HepG2 (cell line): ENCODE results near the gene RFC2. TPM values are rescaled to one million over a fixed set of nuclear protein-coding genes. Genes with fewer than 3 reads are reported as not detected.

Experiments used
- ATAC-seq: fragments of 200-7000 bp; cut with Tn5 transposase; 3 replicates; pipeline ENCODE4 v1.9.1; 2020; ENCODE audit warnings: mild to moderate bottlenecking, moderate library complexity
- BruUV-seq: library from RNA; stranded (reverse); fragments of 400-500 nt; replicated peaks from 2 replicates; lab custom pipeline; 2021; lab: Mats Ljungman, UMichigan
- CTCF ChIA-PET: fragments of 300-600 bp; formaldehyde crosslinking; extraction: SDS; loops from one replicate; lab custom pipeline; 2021; ENCODE audit warnings: low total read pairs, inconsistent platforms, low intra/inter-chr PET ratio; lab: Yijun Ruan, JAX
- POLR2A ChIA-PET: fragments of 350-600 bp; sonication (Branson Sonifier 250); formaldehyde crosslinking; loops from one replicate; lab custom pipeline; 2020; ENCODE audit warnings: antibody characterized with exemption, inconsistent platforms; lab: Yijun Ruan, JAX
- DNase-seq: peaks from one replicate; pipeline ENCODE4 v3.0.0-alpha.2; 2015; ENCODE audit warnings: low spot score
- FAIRE-seq: peaks from 3 replicates; lab custom pipeline; 2011; peaks lifted over from hg19 to GRCh38; lab: Jason Lieb, UNC
- H2AFZ ChIP-seq: one replicate; pipeline ENCODE4 v1.6.1; 2011; ENCODE audit warnings: low read length, inconsistent platforms
- H3K27ac ChIP-seq: fragments of 300-600 bp; 3 replicates; pipeline ENCODE4 v1.8.0; 2011; ENCODE audit warnings: mixed run types, mild to moderate bottlenecking, mixed read lengths, low read length, inconsistent platforms; ENCODE audit not compliant: insufficient read depth; ENCODE audit errors: extremely low read length
- H3K27me3 ChIP-seq, 2 experiments: fragments of 200-600 bp in 1 of 2; 2 replicates in 1 of 2; 3 replicates in 1 of 2; pipeline versions ENCODE4 v1.6.0 to v1.8.0; 2011; ENCODE audit warnings: low read length in 2 of 2, mild to moderate bottlenecking in 2 of 2, moderate library complexity in 2 of 2, inconsistent platforms in 1 of 2; ENCODE audit not compliant: insufficient read depth in 2 of 2, control insufficient read depth in 1 of 2
- H3K36me3 ChIP-seq, 2 experiments: fragments of 200-600 bp in 1 of 2; replicated peaks in 1 of 2; 2 replicates in 1 of 2; 3 replicates in 1 of 2; pipeline versions ENCODE4 v1.5.1 to v1.8.0; 2011; ENCODE audit warnings: low read length in 2 of 2, inconsistent platforms in 1 of 2; ENCODE audit not compliant: insufficient read depth in 2 of 2, control insufficient read depth in 1 of 2
- H3K4me1 ChIP-seq: 2 replicates; pipeline ENCODE4 v1.5.1; 2012; ENCODE audit warnings: low read length, inconsistent platforms; ENCODE audit not compliant: insufficient read depth
- H3K4me2 ChIP-seq: 2 replicates; pipeline ENCODE4 v1.6.0; 2011; ENCODE audit warnings: low read depth, low read length, inconsistent platforms
- H3K4me3 ChIP-seq, 3 experiments: fragments of 200-600 bp in 1 of 3; sonication (generic), shearing (Covaris generic) in 1 of 3; replicated peaks in 1 of 3; 2 replicates each; pipeline ENCODE4 v1.5.1; 2011 to 2016; ENCODE audit warnings: low read length in 3 of 3, inconsistent platforms in 2 of 3, low read depth in 2 of 3, mild to moderate bottlenecking in 2 of 3, control low read depth in 1 of 3, mixed read lengths in 1 of 3; ENCODE audit not compliant: insufficient read depth in 1 of 3
- H3K79me2 ChIP-seq: one replicate; pipeline ENCODE4 v1.6.1; 2011; ENCODE audit warnings: low read length, inconsistent platforms; ENCODE audit not compliant: insufficient read depth
- H3K9ac ChIP-seq: 2 replicates; pipeline ENCODE4 v1.6.0; 2011; ENCODE audit warnings: mild to moderate bottlenecking, low read depth, low read length, inconsistent platforms; ENCODE audit not compliant: insufficient read depth
- H3K9me3 ChIP-seq: 2 replicates; pipeline ENCODE4 v1.5.1; 2012; ENCODE audit warnings: mild to moderate bottlenecking, low read length
- H4K20me1 ChIP-seq: 2 replicates; pipeline ENCODE4 v1.6.0; 2011; ENCODE audit warnings: inconsistent platforms, mild to moderate bottlenecking, low read length, moderate library complexity; ENCODE audit not compliant: insufficient read depth
- CEBPB ChIP-seq: IDR thresholded peaks from 2 replicates; pipeline ENCODE4 v1.6.1; 2011; ENCODE audit warnings: low read depth, low read length, improper control_type of control experiment, borderline replicate concordance
- CEBPG ChIP-seq: IDR thresholded peaks from 2 replicates; pipeline ENCODE4 v1.6.1; 2016
- KDM6A ChIP-seq: IDR thresholded peaks from 2 replicates; pipeline ENCODE4 v1.6.1; 2016; ENCODE audit warnings: low read depth
- MTF2 ChIP-seq: sonication (generic); formaldehyde crosslinking; IDR thresholded peaks from 2 replicates; pipeline ENCODE4 v1.5.0; 2020; ENCODE audit warnings: missing genetic modification reagents, borderline replicate concordance
- RBM22 ChIP-seq: fragments of 200-400 bp; formaldehyde crosslinking; optimal IDR thresholded peaks from 2 replicates; pipeline ENCODE3; 2017; ENCODE audit warnings: mild to moderate bottlenecking, low read length, moderate library complexity
- ZNF121 ChIP-seq: sonication (generic); formaldehyde crosslinking; IDR thresholded peaks from 2 replicates; pipeline ENCODE4 v1.5.0; 2020; ENCODE audit warnings: mild to moderate bottlenecking, missing genetic modification reagents
- ZNF205 ChIP-seq: IDR thresholded peaks from 2 replicates; pipeline ENCODE4 v1.6.1; 2018; ENCODE audit warnings: missing biosample characterization, missing genetic modification reagents
- ZNF225 ChIP-seq: sonication (generic); formaldehyde crosslinking; IDR thresholded peaks from 2 replicates; pipeline ENCODE4 v1.4.0; 2020; ENCODE audit warnings: mild to moderate bottlenecking, missing genetic modification reagents
- ZNF407 ChIP-seq: sonication (generic); formaldehyde crosslinking; IDR thresholded peaks from one replicate; pipeline ENCODE4 v1.5.1; 2020; ENCODE audit warnings: mild to moderate bottlenecking, missing genetic modification reagents; ENCODE audit errors: not compliant biosample characterization
- ZNF549 ChIP-seq: sonication (generic); formaldehyde crosslinking; IDR thresholded peaks from 2 replicates; pipeline ENCODE4 v1.5.0; 2020; ENCODE audit warnings: missing genetic modification reagents
- ZNF772 ChIP-seq: sonication (generic); formaldehyde crosslinking; IDR thresholded peaks from 2 replicates; pipeline ENCODE4 v1.5.0; 2020; ENCODE audit warnings: mild to moderate bottlenecking, missing genetic modification reagents
- ZNF780A ChIP-seq: sonication (generic); formaldehyde crosslinking; IDR thresholded peaks from 2 replicates; pipeline ENCODE4 v1.8.0; 2022; ENCODE audit warnings: mild to moderate bottlenecking, missing genetic modification reagents, moderate library complexity
- ZNF782 ChIP-seq: sonication (generic); formaldehyde crosslinking; IDR thresholded peaks from 2 replicates; pipeline ENCODE4 v1.4.0; 2020; ENCODE audit warnings: missing genetic modification reagents, mild to moderate bottlenecking, borderline replicate concordance
- WGBS: methylation state at CpG from one replicate; pipeline ENCODE4 v1.1.6; 2017; ENCODE audit warnings: low lambda C conversion rate; 5-methylcytosine and 5-hydroxymethylcytosine counted together
- in situ Hi-C: cut with HindIII; loops from 2 replicates; pipeline ENCODE4 v1.10.0; 2017; ENCODE audit warnings: low pct_unique_long_range_greater_than_20kb; ENCODE audit not compliant: extremely low pct_ligation_motif_present
- intact Hi-C: fragments of 100-400 bp; cut with micrococcal nuclease; formaldehyde crosslinking; loops from one replicate; pipeline ENCODE4 v1.10.0; 2022; ENCODE audit not compliant: unreplicated experiment
- polyA plus RNA-seq, 8 experiments: library from polyadenylated mRNA; depleted of rRNA in 3 of 8; stranded (reverse) in 7 of 8; unstranded in 1 of 8; fragments of >200 nt; fragmentation: Illumina TruSeq in 4 of 8; extraction: Trizol in 4 of 8; gene quantifications; 2 replicates each; pipeline versions ENCODE4 v1.2.1 to v1.2.3, GENCODE V29; 2011 to 2016; ENCODE audit warnings: low read depth in 4 of 8, missing spikeins in 1 of 8, mixed read lengths in 1 of 8; ENCODE audit not compliant: insufficient read depth in 1 of 8
- total RNA-seq, 5 experiments: library from RNA; depleted of rRNA; stranded (reverse); fragments of >200 nt; fragmentation: Illumina TruSeq; extraction: Trizol; gene quantifications; 2 replicates each; pipeline ENCODE4 v1.2.3, GENCODE V29; 2016; ENCODE audit warnings: low read depth in 1 of 5

The RFC2 gene
- total and polyA plus RNA-seq, 2 of the 13 experiments (the other 11 are each of a cell fraction or from before 2014, with no cell fraction given), result 14.6 to 43.5 TPM

- no peak for TF ChIP-seq ZNF407
- no peak for TF ChIP-seq ZNF549 (CRISPR knock-in tag)
Observed at GRCh38 chr7:74183142-74183541, 71.1 kb downstream of the RFC2 start (continued).

GRCh38 chr7:74182453-74183090 lies 71.6 kb downstream of the RFC2 start:
- Histone ChIP-seq H3K36me3 (peaks cover 11 to 48% of the 10 kb centered on the region in 2 experiments), H3K4me3 (no peak overlapping the region), H3K9me3 (no peaks in the 10 kb centered on the region), H2AFZ (no peak overlapping the region), H3K27me3 (no peaks in the 10 kb centered on the region), H4K20me1 (peaks cover 100% of the 10 kb centered on the region), H3K4me2 (no peak overlapping the region), H3K79me2 (peaks cover 98% of the 10 kb centered on the region), H3K9ac (no peak overlapping the region), H3K4me1 (peaks cover 48% of the 10 kb centered on the region), H3K27ac (no peak overlapping the region)
- DNase-seq (no peak), FAIRE-seq (no peak), ATAC-seq (no peak; the same call in 2 of the 3 replicates)
- intact Hi-C loops, result loop anchor here (1.0 kb wide), 1 partner anchor 115 kb away; no protein-coding TSS in a partner anchor
- no TSS peak for BruUV-seq
- CTCF ChIA-PET, result interaction anchor here (1.8 kb wide), 1 partner anchor 114 kb away, joined by 10 read pairs; no protein-coding TSS in a partner anchor
- POLR2A ChIA-PET, result no interaction called here
- 95% methylated on average over 6 of the region's 6 CpGs for WGBS
- in situ Hi-C loops, result no loop called here
- TF ChIP-seq ZNF225 (CRISPR knock-in tag) (no peak), KDM6A (CRISPR knock-in tag) (no peak), CEBPG (CRISPR knock-in tag) (peak; percentile 46), RBM22 (peak; percentile 43), ZNF782 (CRISPR knock-in tag) (no peak), MTF2 (no peak), ZNF780A (CRISPR knock-in tag) (no peak), ZNF205 (CRISPR knock-in tag) (no peak), CEBPB (peak; percentile 67; the same call in 1 of the 2 replicates), ZNF772 (CRISPR knock-in tag) (no peak), ZNF121 (peak; percentile 40; the same call in 1 of the 2 replicates)
